Loucy (cell line): ENCODE results near the gene CXCR6.

Experiments used
- CTCF ChIP-seq: fragments of 200-600 bp; sonication (generic); conservative IDR thresholded peaks from 2 replicates; pipeline ENCODE4 v1.5.1; 2014; ENCODE audit warnings: mild to moderate bottlenecking, antibody characterized with exemption, low read length
- EZH2phosphoT487 ChIP-seq: fragments of 200-600 bp; IDR thresholded peaks from 2 replicates; pipeline ENCODE4 v1.6.1; 2018; ENCODE audit warnings: antibody characterized with exemption, mild to moderate bottlenecking, moderate library complexity, borderline replicate concordance

- TF ChIP-seq CTCF (no peak), EZH2phosphoT487 (no peak)
Measured at GRCh38 chr3:45912435-45912834, 30.8 kb upstream of the CXCR6 start.
